ENCODE measurements around the gene MFN1.
A peak's percentile ranks its signal among the peaks of the same experiment; 100 is the strongest.
"Not testable (repeated sequence)": the region's sequence is repeated elsewhere in the genome, so short reads cannot be mapped to it uniquely, and the experiment has no call there.

MFN1 gene

DNA sequence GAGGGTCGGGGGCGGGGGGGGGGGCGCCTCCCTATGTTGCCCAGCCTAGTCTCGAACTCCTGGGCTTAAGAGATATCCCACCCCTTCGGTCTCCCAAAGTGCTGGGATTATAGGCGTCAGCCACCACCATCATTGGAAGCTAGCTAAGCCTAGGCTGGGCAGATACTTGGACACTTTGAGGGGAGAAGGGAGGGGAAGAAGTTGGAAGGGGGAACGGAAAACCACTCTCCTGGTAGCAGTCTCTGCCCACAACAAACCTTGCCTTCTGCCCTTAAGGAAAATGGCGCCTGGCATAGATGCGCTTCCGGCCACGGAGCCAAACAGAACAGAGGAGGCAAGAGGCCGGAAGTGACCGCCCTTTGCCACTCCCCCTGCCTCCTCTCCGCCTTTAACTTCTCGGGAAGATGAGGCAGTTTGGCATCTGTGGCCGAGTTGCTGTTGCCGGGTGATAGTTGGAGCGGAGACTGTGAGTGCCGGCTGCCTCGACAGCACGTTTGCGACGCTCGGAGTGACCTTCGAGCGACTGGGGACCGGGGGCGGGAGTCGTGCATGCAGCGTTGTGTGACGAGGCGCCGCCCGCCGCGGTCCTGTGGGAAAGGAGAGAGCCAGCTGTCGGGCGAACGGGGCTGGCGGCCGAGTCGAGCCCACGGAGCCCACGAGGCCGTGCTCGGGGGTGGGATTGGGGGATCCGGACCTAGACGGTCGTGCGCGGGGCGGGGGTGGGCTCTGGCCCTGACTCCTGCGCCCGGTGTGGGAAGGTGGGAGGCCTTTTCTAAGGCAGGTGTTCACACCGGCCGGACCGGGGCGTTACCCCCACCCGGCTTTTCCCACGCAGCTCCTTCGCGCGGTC lies at the start of gene MFN1:
TSS of gene MFN1 (plus strand) at position 365 of the 850 bp plus-strand sequence. CDS start 1,143 bp downstream, outside the sequence.
- peak; percentile 86 for DNase-seq (ENCODE audit: low read depth, low spot score)

DNA sequence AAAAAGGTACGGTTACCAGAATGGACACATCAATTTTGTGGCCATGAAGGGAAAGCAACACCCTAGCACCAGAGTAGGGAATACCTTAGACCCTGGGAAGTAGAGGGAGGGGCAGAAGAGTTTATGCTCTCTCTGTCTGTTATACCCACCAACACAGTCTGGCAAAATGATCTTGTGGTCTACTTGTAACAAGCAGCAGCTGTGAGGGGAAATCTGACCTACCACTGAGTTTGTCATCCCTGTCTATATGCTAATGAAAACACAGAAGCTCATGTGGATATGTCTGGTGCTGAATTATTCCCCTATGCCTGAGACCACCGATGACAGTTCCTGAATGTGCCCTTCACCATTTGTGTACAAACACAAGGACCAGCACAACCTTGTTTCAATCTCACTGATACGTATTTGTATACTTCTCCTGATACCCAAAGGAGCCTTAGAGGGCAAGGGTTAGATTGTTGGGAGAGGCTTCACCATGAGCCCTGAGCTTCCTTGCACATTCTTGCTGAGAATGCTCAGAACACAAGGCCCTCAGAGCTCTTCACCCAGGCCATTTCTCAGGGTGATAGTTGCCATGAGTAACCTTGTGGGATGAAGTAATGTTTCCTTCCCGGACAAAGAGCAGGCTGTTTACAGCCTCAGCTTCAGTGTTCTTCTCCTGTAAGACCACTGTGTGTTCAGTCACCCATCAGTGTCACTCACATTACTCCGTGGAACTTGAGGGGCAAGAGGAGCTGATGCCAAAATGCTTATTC lies 49.4 kb upstream of the MFN1 start:
- no peak for DNase-seq (ENCODE audit: low read depth, low spot score)

DNA sequence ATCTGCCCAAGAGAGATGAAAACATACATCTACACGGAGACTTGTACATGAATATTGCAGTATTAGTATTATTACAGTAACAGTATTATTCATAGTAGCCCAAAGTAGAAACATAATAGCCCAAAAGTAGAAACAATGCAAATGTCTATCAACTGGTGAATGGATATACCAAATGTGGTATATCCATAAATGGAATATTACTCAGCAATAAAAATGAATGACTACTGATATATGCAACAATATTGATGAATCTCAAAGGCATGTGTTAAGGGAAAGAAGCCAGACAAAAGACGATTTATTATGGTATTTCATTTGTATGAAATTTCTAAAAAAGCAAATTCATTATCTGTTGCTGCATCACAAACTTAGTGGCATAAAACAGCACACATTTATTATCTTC lies 48.2 kb upstream of the MFN1 start:
- no peak for DNase-seq (ENCODE audit: low read depth, low spot score)

DNA sequence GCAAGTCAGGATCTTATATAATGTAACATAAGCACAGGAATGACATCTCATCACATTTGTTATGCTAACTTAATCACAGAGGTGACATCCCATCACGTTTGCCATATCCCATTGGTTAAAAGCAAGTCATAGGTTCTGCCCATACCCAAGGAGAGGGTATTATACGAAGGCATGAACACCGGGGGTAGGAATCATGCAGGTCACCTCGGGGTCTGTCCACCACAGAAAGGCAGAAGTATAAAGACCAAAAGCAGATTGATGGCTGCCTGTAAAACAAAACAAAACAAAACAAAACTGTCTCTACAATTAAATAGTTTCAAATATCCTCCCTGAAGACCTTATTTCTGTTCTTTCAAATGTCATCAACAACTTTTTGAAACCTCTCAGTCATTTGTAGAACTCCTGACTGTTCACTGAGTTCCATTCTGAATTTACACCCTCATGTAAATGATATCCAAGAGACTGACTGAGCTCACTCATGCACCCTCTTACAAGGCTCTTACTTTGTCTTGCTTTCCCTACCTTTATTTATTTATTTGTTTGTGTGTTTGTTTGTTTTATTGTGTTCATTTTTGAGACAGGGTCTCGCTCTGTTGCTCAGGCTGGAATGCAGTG lies 47.4 kb upstream of the MFN1 start:
- no peak for DNase-seq (ENCODE audit: low read depth, low spot score)

DNA sequence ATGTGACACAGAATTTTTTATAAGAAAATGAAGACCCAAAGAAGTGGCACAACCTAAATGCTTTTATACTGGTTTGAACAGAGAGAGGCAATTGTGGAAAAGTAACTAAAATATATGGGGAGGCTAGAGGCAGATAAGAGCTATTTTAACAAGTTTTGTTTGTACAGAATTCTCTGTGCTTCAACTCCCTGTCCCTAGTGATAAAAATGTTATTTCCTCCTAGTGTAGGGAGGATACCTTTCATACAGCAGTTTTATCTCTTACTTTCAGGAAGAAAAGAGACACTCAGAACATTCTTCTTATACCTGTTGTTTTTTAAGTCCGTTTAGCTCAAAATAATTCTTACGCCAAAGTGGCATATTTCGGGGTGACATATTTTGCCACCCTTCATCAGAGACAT lies 45.9 kb upstream of the MFN1 start:
- DNase-seq (ENCODE audit: low read depth, low spot score), result no peak

DNA sequence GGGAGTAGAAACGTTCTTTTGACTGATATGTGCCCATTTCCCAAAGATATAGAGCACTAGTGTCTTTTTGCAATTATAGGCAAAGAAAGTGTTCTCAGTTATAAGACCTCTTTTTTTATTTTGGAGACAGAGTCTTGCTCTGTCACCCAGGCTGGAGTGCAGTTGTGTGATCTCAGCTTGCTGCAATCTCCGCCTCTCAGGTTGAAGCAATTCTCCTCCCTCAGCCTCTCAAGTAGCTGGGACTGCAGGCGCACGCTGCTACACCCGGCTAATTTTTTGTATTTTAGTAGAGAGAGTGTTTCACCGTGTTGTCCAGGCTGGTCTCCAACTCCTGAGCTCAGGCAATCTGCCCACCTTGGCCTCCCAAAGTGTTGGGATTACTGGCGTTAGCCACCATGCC lies 45.4 kb upstream of the MFN1 start:
- DNase-seq (ENCODE audit: low read depth, low spot score), result no peak

DNA sequence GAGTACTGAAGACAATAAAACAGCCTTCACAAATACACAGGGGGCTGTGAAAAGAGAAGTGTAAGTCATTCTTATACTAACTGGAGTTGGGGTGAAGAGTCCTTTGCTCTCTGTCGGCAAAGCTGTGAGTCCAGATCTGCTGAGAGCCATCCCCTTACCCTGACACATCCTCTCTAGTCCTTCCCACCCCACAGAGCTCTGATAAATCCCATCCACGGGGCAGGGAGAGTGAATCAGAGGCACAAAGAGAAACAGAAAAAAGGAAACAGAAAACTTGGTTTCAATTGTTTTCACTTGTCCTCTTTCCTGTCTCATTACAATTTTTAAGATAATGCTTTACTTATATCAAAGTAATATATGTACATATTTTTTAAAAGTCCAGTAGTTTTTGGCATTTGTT lies 42.9 kb upstream of the MFN1 start:
- no peak for DNase-seq (ENCODE audit: low read depth, low spot score)

DNA sequence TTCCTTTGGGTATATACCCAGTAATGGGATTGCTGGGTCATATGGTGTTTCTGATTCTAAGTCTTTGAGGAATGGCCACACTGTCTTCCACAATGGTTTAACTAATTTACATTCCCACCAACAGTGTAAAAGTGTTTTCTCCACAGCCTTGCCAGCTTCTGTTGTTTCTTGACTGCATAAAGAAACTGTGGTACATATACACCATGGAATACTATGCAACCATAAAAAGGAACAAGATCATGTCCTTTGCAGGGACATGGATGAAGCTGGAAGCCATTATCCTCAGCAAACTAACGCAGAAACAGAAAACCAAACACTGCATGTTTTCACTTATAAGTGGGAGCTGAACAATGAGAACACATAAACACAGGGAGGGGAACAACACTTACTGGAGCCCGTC lies 40.1 kb upstream of the MFN1 start:
- DNase-seq (ENCODE audit: low read depth, low spot score), result not testable (repeated sequence)

DNA sequence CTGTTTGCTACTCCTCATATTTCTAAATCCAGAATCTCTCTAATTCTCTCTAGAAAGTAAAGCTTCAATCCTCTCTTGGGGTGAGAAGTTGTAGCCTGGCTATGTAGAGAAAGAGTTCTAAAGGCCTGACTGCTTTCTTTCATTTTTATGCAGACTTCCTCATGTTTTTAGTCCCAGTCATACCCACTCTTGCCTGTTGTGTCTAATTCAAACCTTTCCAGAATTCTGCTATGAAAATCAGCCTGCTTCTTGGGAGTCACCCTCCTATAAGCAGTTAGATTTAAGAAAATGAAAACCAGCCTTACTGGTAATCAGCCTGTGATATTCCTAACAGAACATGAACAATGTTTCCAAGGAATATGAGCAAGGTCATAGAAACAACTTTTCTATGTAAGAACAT lies 39.5 kb upstream of the MFN1 start:
- no peak for DNase-seq (ENCODE audit: low read depth, low spot score)

DNA sequence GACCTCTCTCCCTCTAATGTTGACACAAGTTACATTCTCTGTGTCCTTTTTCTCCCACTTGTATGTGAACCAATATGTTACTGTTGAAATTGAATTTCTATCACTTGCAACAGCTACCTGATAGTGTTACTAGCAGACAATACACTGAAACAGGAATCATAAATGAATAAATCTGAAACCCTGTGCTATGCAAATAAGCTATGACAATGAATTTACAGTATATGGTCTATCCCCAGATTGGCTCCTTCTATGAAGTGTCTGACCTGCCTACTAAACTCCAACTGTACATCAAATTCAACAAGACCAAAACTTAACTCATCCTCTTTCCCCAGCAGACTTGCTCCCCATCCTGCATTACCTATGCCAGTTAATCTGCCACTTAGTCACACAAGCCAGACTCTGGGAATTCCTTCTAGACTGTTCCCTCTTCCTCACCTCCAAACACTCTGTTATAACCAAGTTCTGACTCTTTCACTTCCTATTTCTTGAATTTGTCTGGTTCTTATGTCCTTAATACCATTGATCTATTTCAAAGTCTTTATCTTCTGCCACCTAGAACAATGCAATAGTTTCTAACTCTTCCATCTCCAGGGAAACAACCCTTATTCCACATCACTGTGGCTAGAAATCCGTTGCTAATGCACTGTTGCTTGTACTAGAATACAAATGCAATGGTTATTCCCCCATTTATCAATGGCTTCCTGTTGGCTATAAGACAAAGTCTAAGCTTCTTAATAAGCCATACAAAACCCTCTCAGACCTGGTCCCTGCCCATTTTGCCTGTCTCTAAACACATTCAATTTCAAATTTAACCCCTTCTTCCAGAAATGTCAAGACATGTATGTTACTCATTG lies 38.1 kb upstream of the MFN1 start:
- no peak for DNase-seq (ENCODE audit: low read depth, low spot score)

DNA sequence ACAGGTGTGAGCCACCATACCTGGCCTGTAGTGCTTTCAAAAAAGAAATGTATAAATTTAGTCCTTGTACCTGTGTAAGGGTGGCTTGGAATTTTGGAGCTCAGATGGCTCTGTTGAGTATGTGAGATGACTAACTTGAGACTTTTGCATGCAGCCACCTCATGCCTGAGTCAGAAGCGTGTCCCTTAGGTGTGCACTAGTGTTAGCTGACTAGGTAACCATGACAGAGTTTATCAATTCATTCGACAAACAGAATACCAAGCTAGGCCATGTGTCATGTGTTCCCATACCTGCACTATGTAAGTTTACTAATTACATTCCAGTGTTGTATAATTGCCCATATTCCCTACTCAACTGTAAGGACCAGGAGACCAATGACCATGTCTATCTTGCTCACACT lies 28.6 kb upstream of the MFN1 start:
- DNase-seq (ENCODE audit: low read depth, low spot score), result no peak

DNA sequence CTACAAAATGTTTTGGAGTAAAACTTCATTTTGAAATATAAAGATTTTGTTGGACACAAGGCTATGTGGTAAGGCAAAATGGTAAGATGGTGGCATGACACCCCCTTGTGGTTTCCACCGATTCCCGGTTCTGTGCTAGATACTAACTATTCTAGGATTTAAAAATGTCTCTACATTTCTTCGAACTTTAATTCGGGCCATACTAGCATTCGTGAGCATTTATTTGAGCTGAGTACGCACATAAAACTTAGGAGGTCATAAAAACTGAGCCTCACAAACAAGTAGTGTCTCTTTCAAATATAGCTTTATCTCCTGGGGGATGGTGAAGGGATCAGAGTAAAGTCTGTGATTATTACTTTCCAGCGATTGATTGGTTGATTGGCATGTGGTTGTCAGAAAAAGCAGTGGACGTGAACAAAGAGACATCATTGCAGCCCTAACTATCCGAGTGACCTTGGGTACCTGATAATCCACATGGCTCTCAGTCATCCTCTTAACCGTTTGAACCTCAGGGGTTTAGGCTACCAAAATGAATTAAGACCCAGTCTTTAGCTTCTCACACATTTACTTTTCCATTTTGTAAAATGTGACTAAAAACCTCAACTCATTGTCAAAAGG lies 25.7 kb upstream of the MFN1 start:
- DNase-seq (ENCODE audit: low read depth, low spot score), result no peak

DNA sequence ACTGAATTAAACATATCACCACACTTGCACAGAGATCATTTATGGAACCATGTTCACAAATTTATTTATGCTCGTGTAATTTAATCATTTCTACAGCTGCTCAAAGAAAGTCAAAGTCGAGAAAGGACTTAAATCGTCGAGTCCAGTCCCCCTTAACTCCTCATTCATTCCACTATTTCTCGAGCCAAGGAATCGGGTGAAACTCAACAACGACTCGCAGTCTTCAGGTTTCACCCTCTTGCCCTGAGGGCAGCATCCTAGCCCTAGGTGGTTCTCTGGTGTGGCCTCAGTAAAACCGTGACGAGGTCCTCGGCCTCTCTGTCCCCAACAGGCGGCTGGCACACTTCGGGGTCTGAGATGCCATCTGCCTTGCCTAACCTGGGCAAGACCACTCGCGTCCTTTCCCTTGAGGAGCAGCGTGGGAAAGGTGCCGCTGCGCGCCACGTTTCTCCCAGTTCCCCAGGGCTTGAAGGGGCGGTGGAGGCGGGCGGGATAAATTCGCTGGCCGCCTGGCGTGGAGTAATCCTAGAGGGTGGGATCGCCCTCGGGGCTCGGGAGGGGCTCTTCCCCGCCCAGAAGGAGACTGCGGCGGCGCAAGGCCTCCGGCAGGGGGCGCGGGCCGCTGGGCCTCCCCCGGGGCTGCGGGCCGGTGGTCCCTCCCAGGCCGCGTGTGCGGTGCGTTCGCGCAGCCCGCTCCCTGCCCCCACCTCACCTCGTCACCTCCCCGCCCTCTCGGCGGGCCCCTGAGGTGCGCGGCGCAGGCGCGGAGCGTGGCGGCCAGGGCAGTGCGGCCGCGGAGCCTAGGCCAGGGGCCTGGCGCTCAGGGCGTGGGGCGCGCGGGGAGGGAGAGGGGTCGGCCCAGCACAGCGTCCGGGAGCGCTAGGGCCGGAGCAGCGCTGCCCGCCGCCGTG lies 25.0 kb upstream of the MFN1 start, which contains the start of gene ZNF639:
TSS of gene ZNF639 (plus strand) at position 746 of the 911 bp plus-strand sequence. CDS start 5,263 bp downstream, outside the sequence.
- no peak for DNase-seq (ENCODE audit: low read depth, low spot score)

DNA sequence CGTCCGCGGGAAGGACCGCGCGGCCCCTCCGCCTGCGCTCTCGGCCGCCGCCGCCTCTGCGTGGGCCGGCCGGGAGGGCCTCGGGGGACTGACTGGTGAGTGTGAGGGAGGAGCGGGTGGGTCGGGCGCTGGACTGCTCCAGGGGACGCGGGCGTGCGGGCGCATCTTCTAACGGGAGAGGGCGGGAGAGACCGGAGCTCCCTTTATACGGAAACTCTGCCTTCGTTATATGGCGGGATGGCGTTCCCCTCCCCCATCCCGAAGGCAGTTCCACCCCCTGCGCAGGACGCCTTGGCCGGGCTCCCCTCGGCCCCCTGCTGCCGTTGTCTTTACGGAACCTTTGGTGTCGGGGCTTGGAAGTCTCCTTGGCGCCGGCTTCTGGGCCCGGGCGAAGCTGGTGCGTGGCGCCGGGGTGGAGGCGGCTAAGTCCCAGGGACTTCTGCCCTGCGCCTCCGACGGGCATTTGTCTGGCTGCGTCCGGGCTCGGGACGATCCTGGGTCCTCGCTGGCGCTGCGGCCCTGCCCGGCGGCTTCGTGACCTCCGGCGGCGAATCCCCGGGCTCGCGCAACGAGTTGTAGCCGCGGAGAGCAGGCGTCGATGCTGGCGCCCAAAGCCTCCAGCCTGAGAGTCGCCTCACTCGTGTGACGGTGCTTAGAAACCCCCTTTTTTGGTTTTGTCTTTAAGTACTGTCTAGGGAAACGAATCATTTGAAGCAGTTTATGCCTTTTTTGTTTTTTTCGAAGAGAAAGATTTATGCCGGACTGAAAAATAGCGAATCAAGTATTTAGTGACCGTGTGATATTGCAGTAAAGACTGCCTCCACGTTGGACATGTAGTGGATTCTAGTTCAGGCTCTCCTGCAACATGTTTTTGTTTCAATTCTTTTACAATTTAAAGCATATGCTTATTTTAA lies 24.1 kb upstream of the MFN1 start:
- DNase-seq (ENCODE audit: low read depth, low spot score), result no peak

DNA sequence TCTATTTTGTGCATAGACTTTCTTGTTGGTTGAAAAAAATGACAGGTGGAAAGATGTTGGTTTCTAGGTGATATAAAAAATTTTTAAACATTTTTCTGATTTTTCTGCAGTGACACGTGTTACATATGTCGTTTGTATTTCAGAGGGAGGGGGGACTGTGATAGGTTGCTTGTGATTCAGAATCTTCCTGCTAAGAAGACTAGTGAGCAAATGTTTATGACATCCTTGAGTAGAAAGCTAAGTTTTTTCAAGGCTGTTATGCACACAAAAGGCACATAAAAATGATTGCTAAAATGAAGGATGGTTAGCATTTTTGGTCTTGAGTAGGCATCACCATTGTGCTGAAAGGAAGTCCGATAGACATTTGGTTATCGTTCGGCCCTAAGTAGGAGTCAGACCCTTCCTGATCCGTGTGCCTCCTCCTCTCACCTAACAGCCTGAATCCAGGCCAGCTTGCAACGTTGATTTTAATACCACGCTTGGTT lies 23.2 kb upstream of the MFN1 start:
- no peak for DNase-seq (ENCODE audit: low read depth, low spot score)

DNA sequence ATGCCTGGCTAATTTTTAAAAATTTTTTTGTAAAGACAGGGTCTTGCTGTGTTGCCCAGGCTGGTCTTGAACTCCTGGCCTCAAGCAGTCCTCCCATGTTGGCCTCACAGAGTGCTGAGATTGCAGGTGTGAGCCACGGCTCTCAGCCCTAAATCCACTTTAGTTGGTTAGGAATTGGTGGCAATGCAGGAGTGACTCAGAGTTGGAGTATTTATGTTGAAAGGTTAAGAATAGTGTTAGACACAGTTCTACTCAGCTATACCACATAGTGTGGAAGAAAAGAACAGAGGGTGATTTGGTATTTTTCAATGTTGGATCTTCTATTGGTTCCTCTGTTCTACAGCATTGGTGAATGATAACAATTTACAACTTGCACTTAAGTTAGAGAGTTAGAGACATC lies 17.1 kb upstream of the MFN1 start:
- DNase-seq (ENCODE audit: low read depth, low spot score), result no peak

DNA sequence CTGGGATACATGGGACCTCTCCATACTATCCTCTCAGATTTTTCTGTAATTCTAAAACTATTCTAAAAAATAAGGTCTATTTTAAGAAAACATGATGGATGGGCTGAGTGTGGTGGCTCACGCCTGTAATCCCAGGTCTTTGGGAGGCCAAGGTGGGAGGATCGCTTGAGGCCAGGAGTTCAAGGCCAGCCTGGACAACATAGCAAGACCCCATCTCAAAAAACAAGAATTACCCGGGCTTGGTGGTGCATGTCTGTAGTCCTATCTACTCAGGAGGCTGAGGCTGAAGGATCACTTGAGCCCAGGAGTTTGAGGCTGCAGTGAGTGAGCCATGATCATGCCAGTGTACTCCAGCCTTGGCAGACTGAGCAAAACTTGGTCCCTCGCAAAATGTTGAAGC lies 15.3 kb upstream of the MFN1 start:
- no peak for DNase-seq (ENCODE audit: low read depth, low spot score)

DNA sequence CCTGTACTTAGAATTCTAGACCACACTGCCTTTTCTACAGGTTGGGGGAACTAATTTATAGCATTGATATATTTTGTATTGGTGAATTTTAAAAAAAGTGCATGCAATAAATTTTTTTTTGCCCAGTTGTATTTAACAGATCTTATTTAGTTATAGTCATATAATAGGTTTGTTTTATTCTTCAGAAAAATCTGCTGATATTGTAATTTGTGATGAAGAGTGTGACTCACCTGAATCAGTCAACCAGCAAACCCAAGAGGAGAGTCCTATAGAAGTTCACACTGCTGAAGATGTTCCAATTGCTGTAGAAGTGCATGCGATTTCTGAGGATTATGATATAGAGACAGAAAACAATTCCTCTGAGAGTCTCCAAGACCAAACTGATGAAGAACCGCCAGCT lies 14.4 kb upstream of the MFN1 start:
- no peak for DNase-seq (ENCODE audit: low read depth, low spot score)
